GM12864 (cell line): Measurements from ENCODE around the gene CARMIL1.

Experiments used
- DNase-seq: peaks from one replicate; pipeline ENCODE4 v3.0.0-alpha.2; 2011; ENCODE audit warnings: low read depth
- H3K4me3 ChIP-seq: 2 replicates; pipeline ENCODE4 v1.5.1; 2011; ENCODE audit warnings: mild to moderate bottlenecking, low read depth, low read length, control low read depth
- TF ChIP-seq, protein P1 (sequence below): IDR thresholded peaks from 2 replicates; pipeline ENCODE4 v1.5.1; 2011; ENCODE audit warnings: low read depth, mild to moderate bottlenecking, moderate library complexity, low read length, control low read depth, inconsistent platforms; ENCODE audit errors: missing control alignments

CARMIL1 gene

DNA sequence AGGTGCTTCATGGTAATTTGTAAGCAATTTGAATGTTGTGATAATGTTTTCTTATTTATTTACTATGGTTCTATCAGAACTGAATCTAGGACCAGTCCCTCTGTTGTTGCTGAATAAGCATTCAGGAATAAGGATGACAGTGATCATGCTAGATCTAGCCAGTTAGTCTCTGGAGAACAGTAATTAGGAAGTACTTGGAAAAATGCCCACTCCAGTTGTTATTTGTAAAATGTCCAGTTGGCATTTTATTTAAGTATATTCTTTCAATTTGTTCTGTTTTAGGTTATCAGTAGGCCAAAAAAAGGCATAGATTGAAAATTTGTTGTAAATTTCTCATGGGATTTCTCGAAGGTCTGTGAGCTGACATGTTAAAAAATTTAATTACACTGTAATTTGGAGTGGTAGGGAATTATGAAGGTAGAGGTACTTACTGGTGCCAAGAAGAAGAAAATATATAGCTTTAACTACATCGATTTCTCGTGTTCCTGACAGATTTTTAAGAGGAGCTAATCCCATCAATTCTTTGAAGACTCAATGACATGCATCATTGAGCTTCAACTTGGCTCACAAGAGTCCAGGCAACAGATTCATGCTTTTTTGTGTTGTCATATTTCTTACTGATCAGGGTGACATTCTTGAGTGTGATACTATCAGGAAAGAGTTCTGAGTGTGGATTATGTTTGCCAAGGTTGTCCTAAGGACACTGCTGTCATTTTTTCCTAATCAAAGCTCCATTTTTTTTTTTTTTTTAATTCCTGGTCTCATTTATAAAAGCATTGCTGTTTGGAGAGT lies 177.3 kb downstream of the CARMIL1 start:
- H3K4me3 ChIP-seq = no peak overlapping the region
- no peak for DNase-seq
- TF ChIP-seq, protein P1, sequence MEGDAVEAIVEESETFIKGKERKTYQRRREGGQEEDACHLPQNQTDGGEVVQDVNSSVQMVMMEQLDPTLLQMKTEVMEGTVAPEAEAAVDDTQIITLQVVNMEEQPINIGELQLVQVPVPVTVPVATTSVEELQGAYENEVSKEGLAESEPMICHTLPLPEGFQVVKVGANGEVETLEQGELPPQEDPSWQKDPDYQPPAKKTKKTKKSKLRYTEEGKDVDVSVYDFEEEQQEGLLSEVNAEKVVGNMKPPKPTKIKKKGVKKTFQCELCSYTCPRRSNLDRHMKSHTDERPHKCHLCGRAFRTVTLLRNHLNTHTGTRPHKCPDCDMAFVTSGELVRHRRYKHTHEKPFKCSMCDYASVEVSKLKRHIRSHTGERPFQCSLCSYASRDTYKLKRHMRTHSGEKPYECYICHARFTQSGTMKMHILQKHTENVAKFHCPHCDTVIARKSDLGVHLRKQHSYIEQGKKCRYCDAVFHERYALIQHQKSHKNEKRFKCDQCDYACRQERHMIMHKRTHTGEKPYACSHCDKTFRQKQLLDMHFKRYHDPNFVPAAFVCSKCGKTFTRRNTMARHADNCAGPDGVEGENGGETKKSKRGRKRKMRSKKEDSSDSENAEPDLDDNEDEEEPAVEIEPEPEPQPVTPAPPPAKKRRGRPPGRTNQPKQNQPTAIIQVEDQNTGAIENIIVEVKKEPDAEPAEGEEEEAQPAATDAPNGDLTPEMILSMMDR = no peak

DNA sequence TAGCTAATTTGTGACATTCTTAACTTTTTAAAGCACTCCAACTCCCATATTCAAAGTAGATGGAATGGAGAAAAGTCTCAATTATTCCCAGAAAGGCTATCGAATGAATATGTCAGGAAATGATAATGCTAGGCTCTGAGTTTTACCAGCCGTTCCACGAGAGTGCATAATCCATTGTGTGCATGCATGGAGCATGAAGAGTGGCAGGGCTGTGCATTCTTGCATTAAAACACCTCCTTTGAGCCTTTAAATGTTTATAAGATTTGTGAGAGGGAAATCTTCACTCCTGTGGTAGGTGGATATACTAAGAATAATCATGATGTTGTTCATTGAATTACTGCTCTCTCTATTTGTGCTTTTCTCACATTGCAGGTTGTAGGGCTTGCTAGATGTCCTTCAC lies 178.3 kb downstream of the CARMIL1 start:
- no peak overlapping the region for H3K4me3 ChIP-seq
- TF ChIP-seq, protein P1 = no peak
- no peak for DNase-seq

DNA sequence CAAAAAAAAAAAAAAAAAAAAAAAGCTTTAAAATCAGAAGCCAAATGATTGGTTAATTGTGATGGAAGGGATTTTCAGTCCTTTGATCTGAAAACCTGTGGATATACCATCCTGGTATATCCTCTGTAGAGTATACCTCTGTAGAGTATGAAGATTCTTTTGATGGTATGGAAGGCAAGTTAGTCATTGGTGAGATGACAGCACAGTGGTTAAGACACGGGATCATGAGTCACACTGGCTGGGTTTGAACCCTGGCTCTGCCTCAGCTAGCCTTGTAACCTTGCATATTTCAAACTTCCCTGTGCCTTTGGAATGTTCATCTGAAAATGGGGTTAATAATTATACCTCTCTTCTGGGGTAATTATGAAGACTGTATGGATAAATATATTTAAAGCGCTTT lies 179.3 kb downstream of the CARMIL1 start:
- DNase-seq = no peak
- H3K4me3 ChIP-seq = no peak overlapping the region
- TF ChIP-seq, protein P1 = no peak

DNA sequence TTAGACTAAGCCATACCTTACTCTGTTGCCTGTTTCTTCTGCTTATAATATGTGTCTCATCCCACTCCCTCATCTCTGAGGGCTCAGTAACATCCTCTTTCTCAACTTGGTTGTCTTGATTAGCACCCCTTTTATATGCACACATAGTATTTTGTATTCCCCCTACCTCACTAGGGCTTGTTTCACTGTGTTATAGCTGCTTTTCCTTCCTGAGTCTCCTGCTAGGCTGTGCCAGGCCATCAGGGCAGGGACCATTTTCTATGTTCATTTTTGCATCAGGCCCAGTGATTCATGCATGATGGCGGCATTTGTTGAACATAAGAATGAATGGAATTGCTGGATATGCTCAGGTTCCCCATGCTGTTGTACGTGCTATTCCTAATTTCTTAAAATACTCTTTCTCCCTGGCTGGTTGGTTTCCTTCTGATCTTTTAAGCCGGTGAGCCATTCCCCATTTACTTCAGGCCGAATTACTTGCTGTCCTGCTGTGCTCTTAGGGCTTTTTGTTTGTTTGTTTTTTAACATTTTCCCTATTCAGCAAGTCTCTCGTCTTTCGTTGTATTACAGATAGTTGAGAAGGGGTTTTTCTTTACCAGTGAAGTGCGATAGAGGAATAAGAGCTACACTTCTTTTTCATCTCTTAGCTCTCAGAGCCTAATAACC lies 183.2 kb downstream of the CARMIL1 start:
- TF ChIP-seq, protein P1 = no peak
- DNase-seq = no peak
- no peak overlapping the region for H3K4me3 ChIP-seq

DNA sequence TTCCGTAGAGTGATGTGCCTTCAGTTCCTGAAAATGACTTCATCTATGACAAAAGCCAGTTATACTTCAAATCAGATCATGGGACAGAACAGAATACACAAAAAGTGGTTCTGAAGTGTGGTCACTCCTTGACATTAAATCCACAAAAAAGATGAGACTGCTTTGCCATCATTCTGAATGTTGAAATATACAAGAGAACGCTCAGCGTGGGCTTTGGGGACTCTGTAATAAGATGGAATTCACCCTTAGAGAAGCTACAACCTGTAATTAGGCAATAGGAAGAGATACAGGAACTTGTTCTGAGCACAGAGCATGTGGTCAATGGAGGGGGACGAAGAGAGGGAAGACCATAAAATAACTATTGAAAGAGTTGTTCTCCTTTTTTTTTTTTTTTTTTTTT lies 184.3 kb downstream of the CARMIL1 start:
- DNase-seq = no peak
- TF ChIP-seq, protein P1 = no peak
- no peak overlapping the region for H3K4me3 ChIP-seq

DNA sequence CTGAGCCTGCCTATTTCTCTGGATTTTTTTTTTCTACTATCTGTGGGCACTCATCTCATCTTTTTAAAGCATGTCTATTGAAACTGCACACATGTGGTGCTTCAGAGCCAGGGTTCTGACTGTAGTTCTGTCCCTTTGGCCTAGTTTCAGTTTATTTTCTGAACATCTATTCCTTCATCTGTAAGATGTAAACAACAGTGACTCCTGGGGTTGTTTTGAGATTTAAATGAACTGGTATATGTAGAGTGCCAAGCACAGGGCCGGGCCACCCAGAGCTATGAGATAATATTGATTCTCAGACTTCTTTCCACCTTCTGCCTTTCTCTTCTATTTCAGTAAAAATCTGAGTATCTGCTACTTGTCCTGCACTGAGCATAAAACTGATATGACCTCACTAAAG lies 185.1 kb downstream of the CARMIL1 start:
- H3K4me3 ChIP-seq = no peak overlapping the region
- no peak for DNase-seq
- TF ChIP-seq, protein P1 = no peak
